HUES64 (cell line): ENCODE results near the gene ATP9B.
"Not testable (repeated sequence)": the region's sequence is repeated elsewhere in the genome, so short reads cannot be mapped to it uniquely, and the experiment has no call there.

Experiments used
- H3K27ac ChIP-seq: 2 replicates; pipeline ENCODE4 v1.7.0; 2013; ENCODE audit warnings: low read depth, low read length, inconsistent platforms
- H3K27me3 ChIP-seq: 2 replicates; pipeline ENCODE4 v1.6.1; 2013; ENCODE audit warnings: mild to moderate bottlenecking, low read length; ENCODE audit not compliant: insufficient read depth
- H3K36me3 ChIP-seq: 2 replicates; pipeline ENCODE4 v1.6.1; 2013; ENCODE audit warnings: mild to moderate bottlenecking, low read length; ENCODE audit not compliant: insufficient read depth
- H3K4me1 ChIP-seq: 2 replicates; pipeline ENCODE4 v1.6.1; 2013; ENCODE audit warnings: mild to moderate bottlenecking, low read length, moderate library complexity; ENCODE audit not compliant: insufficient read depth
- H3K4me3 ChIP-seq: 2 replicates; pipeline ENCODE4 v1.5.1; 2013; ENCODE audit warnings: mild to moderate bottlenecking, low read length, moderate library complexity
- H3K9ac ChIP-seq: 2 replicates; pipeline ENCODE4 v1.6.1; 2013; ENCODE audit warnings: mild to moderate bottlenecking, low read depth, low read length
- H3K9me3 ChIP-seq: 2 replicates; pipeline ENCODE4 v1.6.1; 2013; ENCODE audit warnings: low read depth, low read length; ENCODE audit not compliant: insufficient read depth
- WGBS: fragments of 150-250, 120-280 bp; methylation state at CpG from one replicate; pipeline ENCODE4 v1.1.7; 2013; ENCODE audit warnings: missing lambda C conversion rate; 5-methylcytosine and 5-hydroxymethylcytosine counted together

ATP9B gene

DNA sequence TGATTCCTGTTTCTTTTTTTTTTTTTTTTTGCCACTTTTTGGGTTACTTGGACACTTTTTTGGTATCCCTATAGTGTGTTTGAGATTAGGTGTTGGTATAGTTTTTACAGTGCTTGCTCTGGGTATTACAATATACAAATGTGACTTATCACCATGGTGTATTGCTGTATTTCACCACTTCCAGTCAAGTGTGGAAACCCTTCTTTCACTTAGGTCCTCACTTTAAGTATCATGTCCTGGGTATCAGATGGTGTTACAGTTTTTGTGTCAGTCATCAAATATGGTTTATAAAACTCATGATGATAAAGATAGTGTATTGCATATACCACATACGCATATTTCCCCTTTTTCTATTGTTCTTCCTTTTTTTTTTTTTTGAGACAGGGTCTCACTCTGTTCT, 1.8 kb downstream of the ATP9B start:
- no peak overlapping the region for H3K9ac ChIP-seq

DNA sequence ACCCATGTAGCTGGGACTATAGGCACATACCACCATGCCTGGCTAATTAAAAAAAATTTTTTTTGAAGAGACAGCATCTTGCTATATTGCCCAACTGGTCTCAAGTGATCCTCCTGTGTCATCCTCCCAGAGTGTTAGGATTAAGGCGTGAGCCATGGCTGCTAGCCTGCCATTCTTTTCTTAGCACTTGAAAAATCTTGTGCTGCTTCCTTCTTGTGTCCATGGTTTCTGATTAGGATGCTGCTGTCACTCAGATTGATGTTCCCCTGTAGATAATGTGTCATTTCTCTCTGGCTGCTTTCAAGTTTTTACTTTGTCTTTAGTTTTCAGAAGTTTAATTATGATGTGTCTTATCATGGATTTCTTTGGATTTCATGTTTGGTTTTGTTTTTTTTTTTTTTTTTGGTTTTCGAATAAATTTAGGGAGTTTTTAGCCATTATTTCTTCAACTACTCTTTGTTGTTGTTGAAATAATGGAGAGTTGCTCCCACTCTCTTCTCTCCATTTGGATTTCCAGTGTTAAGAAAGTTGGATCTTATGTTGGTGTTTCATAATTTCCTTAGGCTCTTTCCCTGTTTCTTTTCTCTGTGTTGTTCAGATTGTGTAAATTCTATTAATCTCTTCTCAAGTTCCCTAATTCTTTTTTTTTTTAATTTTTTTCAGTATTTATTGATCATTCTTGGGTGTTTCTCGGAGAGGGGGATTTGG, 2.5 kb downstream of the ATP9B start:
- 0 out of 2 replicates have a peak, but pooled peaks cover 3% of the 10 kb centered on the region for H3K4me1 ChIP-seq
- H3K9me3 ChIP-seq: peaks cover 29% of the 10 kb centered on the region
- H3K27me3 ChIP-seq: peaks cover 12% of the 10 kb centered on the region
- no peak overlapping the region for H3K4me3 ChIP-seq
- no peak overlapping the region for H3K27ac ChIP-seq
- no peak overlapping the region for H3K9ac ChIP-seq
- H3K36me3 ChIP-seq: 0 out of 2 replicates have a peak, but pooled peaks cover 3% of the 10 kb centered on the region
- 94% methylated on average over 1 of the region's 3 CpGs for WGBS

More for the DNA sequence above, 1.8 kb downstream of the ATP9B start:
- Histone ChIP-seq H3K4me3 (peak overlapping the region; percentile 94), H3K36me3 (0 out of 2 replicates have a peak, but pooled peaks cover 3% of the 10 kb centered on the region), H3K27ac (no peak overlapping the region), H3K9me3 (peaks cover 29% of the 10 kb centered on the region), H3K4me1 (0 out of 2 replicates have a peak, but pooled peaks cover 3% of the 10 kb centered on the region), H3K27me3 (peaks cover 17% of the 10 kb centered on the region)
- 100% methylated on average over 1 of the region's 1 CpG for WGBS

DNA sequence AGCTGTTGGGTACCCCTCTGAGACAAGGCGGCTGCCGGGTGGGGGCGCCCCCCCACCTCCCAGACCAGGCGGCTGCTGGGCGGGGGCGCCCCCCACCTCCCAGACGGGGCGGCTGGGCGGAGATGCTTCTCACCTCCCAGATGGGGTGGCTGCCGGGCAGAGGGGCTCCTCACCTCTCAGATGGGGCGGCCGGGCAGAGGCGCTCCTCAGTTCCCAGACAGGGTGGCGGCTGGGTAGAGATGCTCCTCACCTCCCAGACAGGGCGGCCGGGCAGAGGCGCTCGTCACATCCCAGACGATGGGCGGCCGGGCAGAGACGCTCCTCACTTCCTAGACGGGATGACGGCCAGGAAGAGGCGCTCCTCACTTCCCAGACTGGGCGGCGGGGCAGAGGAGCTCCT, 3.5 kb downstream of the ATP9B start:
- H3K27me3 ChIP-seq, H3K4me3 ChIP-seq, H3K36me3 ChIP-seq, H3K27ac ChIP-seq, H3K9ac ChIP-seq, H3K4me1 ChIP-seq: not testable (repeated sequence)
- peaks cover 24% of the 10 kb centered on the region; the same call in 1 of the 2 replicates for H3K9me3 ChIP-seq
- WGBS: 97% methylated on average over 27 of the region's 27 CpGs

DNA sequence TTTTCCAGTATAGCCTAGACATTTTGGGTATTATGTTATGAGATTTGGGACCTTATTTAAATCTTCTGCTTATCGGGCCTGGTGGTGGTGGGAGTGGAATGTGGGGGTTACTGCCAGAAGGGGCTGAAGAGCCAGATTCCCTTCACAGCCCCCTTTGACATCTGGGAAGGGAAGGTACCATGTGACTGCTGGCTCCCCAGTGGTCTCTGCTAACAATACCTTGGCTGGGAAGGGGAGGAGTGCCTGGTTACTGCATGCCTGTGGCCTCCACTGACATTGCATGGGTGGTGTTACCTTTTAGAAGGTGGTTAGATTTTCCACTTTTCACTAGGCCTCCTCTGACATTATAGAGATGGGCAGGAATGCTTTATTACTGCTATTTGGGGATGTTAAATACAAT, 8.0 kb downstream of the ATP9B start:
- Histone ChIP-seq H3K36me3 (peaks cover 12% of the 10 kb centered on the region), H3K9ac (no peak overlapping the region), H3K9me3 (peaks cover 5% of the 10 kb centered on the region; the same call in 1 of the 2 replicates), H3K4me3 (no peak overlapping the region), H3K27me3 (no peaks in the 10 kb centered on the region), H3K4me1 (peaks cover 7% of the 10 kb centered on the region; the same call in 1 of the 2 replicates), H3K27ac (no peak overlapping the region)
- WGBS: 79% methylated on average over 1 of the region's 1 CpG

DNA sequence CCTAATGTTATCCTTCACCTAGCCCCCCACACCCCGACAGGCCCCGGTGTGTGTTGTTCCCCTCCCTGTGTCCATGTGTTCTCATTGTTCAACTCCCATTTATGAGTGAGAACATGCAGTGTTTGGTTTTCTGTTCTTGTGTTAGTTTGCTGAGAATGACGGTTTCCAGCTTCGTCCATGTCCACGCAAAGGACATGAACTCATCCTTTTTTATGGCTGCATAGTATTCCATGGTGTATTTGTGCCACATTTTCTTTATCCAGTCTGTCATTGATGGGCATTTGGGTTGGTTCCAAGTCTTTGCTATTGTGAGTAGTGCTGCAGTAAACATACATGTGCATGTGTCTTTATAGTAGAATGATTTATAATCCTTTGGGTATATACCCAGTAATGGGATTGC, 9.6 kb downstream of the ATP9B start:
- not testable (repeated sequence) for H3K9me3 ChIP-seq, H3K36me3 ChIP-seq, H3K27me3 ChIP-seq, H3K27ac ChIP-seq, H3K4me1 ChIP-seq, H3K9ac ChIP-seq, H3K4me3 ChIP-seq
- WGBS: 98% methylated on average over 5 of the region's 5 CpGs

DNA sequence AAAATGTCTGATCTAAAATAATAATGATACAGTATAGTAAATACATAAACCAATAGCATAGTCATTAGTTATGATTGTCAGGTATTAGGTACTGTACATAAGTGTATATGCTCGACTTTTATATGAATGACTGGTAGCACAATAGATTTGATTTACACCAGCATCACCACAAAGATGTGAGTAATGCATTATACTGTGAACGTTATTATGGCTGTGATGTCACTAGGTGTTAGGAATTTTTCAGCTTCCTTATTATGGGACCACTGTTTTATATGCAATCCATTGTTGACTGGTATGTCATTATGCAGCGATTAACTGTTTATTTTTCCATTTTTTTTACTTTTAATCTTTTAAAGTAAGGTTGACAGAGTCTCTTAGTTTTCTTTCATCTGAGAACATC, 23.7 kb downstream of the ATP9B start:
- peaks cover 14% of the 10 kb centered on the region for H3K4me1 ChIP-seq
- no peak overlapping the region for H3K9ac ChIP-seq
- H3K36me3 ChIP-seq: no peaks in the 10 kb centered on the region
- 93% methylated on average over 2 of the region's 3 CpGs for WGBS
- H3K4me3 ChIP-seq: no peak overlapping the region
- no peak overlapping the region for H3K27ac ChIP-seq
- H3K27me3 ChIP-seq: no peaks in the 10 kb centered on the region
- H3K9me3 ChIP-seq: no peaks in the 10 kb centered on the region

DNA sequence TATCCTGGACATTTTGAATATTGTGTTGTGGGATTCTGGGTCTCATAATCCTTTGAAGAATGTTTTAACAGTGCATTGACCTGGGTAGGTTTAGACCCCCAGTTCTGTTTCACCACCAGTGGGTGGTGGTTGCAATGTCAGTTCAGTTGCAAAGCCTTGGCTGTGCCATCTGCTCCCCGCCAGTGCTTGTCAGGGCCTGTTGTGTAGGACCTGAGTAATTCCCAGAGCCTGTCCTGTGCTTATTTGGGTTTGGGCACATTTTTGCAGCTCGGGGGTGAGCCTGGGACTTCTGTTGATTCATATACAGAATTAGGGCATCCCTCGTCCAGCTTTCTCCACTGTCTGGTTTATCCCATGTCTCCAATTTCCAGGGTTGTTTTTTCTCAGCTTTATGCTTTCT, 24.8 kb downstream of the ATP9B start:
- no peak overlapping the region for H3K4me3 ChIP-seq
- WGBS: 94% methylated on average over 3 of the region's 3 CpGs
- H3K4me1 ChIP-seq: peaks cover 14% of the 10 kb centered on the region
- peaks cover 5% of the 10 kb centered on the region for H3K36me3 ChIP-seq
- no peak overlapping the region for H3K27ac ChIP-seq
- no peak overlapping the region for H3K9ac ChIP-seq
- H3K27me3 ChIP-seq: no peaks in the 10 kb centered on the region
- H3K9me3 ChIP-seq: no peaks in the 10 kb centered on the region

DNA sequence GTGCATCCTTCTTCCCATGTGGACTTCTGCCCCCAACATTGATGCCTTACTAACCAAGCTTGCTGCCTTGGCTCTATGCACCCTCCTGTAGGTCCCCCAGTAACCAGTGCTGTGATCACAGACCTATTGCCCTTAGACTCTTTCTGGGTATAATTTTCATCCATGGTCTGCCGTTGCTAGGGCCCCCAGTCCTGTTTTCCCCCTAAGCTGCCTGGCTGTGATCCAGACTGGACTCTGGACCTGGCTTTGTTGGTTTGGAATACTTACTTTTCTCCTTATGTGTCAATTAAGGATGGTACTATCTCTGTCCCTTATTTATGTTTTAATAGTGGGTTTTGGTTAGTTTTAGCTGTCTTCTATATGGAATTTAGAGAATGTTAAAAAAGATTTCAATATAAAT, 26.0 kb downstream of the ATP9B start:
- Histone ChIP-seq H3K4me3 (no peak overlapping the region), H3K9ac (no peak overlapping the region), H3K27ac (no peak overlapping the region), H3K36me3 (peaks cover 5% of the 10 kb centered on the region), H3K9me3 (no peaks in the 10 kb centered on the region), H3K27me3 (no peaks in the 10 kb centered on the region), H3K4me1 (peaks cover 14% of the 10 kb centered on the region)
- WGBS: 88% methylated on average over 1 of the region's 1 CpG

DNA sequence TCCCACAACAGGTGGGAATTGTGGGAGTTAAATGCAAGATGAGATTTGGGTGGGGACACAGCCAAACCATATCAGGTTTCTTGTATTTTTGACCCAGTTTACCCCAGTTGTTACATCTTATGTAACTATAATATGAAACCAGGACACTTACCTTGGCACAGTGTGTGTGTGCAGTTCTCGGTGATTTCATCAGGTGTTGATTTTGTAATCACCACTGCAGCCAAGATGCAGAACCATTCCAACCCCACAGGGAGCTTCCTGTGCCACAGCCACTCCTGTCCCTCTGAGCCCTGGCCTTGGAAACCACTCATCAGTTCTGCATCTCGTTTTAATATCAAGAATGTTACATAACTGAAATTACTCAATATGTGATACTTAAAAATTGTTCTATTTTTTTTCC, 31.8 kb downstream of the ATP9B start:
- 100% methylated on average over 1 of the region's 2 CpGs for WGBS

DNA sequence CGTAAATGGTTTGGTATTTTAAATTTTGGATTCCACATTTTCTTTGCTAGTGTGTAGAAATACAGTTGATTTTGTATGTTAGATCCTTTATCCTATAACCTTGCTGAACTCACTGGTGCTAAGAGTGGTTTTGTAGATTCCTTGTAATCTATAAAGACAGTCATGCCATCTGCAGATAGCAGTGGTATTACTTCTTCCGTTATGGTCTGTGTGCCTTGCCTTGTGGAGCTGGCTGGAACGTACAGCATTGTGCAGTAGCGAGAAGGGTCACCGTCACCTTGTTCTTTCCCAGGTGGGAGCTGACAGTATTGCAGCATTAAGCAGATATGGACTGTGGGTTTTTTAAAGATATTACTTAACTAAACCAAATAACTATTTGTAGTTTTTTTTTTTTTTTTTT, 33.7 kb downstream of the ATP9B start:
- Histone ChIP-seq H3K4me3 (no peak overlapping the region), H3K36me3 (peaks cover 5% of the 10 kb centered on the region), H3K9ac (no peak overlapping the region), H3K4me1 (no peaks in the 10 kb centered on the region; the same call in 1 of the 2 replicates), H3K27ac (no peak overlapping the region), H3K27me3 (no peaks in the 10 kb centered on the region), H3K9me3 (no peaks in the 10 kb centered on the region)
- 98% methylated on average over 5 of the region's 5 CpGs for WGBS

More for the DNA sequence above, 31.8 kb downstream of the ATP9B start:
- Histone ChIP-seq H3K9ac (no peak overlapping the region), H3K27ac (no peak overlapping the region), H3K4me3 (no peak overlapping the region), H3K36me3 (peaks cover 5% of the 10 kb centered on the region), H3K9me3 (no peaks in the 10 kb centered on the region), H3K4me1 (peaks cover under 1% of the 10 kb centered on the region), H3K27me3 (no peaks in the 10 kb centered on the region)

DNA sequence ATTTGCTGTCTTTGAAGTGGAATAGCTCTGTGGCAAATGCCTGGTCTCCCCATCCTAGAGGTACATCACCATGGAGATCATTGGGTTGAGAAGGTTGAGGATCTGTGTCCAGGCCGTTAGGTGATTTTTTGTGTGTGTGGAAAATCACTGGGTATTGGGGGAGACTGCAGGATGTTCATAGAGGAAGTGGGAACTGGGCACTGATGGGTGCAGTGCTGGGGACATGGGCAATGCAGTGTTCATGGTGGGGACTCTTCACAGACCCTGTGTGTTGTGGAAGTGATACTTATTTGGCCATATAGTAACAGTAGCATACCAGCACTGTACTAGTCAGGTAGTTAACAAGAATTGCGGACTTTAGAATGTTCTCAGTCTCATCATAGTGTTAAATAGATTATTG, 34.9 kb downstream of the ATP9B start:
- Histone ChIP-seq H3K4me3 (no peak overlapping the region), H3K9ac (no peak overlapping the region), H3K27me3 (no peaks in the 10 kb centered on the region), H3K27ac (no peak overlapping the region), H3K36me3 (no peaks in the 10 kb centered on the region), H3K9me3 (no peaks in the 10 kb centered on the region), H3K4me1 (no peaks in the 10 kb centered on the region; the same call in 1 of the 2 replicates)
- 93% methylated on average over 1 of the region's 2 CpGs for WGBS
